Suprapubic skin (tissue), 4 donors: ENCODE results near the gene RBPJL. TPM values are rescaled to one million over a fixed set of nuclear protein-coding genes. Genes with fewer than 3 reads are reported as not detected.
A peak's percentile ranks its signal among the peaks of the same experiment; 100 is the strongest.

Experiments
- DNase-seq, 2 donors: peaks; one replicate each; pipeline ENCODE4 v3.0.0-alpha.2; 2019; ENCODE audit warnings: low spot score in 2 of 2
- H3K27ac ChIP-seq: fragments of 200-600 bp; sonication (generic); one replicate; pipeline ENCODE4 v1.5.1; 2019
- H3K27me3 ChIP-seq: fragments of 200-600 bp; sonication (generic); one replicate; pipeline ENCODE4 v1.5.1; 2019
- H3K36me3 ChIP-seq: fragments of 200-600 bp; sonication (generic); one replicate; pipeline ENCODE4 v1.5.1; 2019
- H3K4me1 ChIP-seq: fragments of 200-600 bp; sonication (generic); one replicate; pipeline ENCODE4 v1.5.1; 2019
- H3K4me3 ChIP-seq: fragments of 200-600 bp; sonication (generic); one replicate; pipeline ENCODE4 v1.5.1; 2019; ENCODE audit warnings: mild to moderate bottlenecking
- H3K9me3 ChIP-seq: fragments of 200-600 bp; sonication (generic); one replicate; pipeline ENCODE4 v1.5.1; 2019
- EP300 ChIP-seq: sonication (generic); formaldehyde crosslinking; IDR thresholded peaks from one replicate; pipeline ENCODE4 v1.6.1; 2017; ENCODE audit warnings: antibody characterized with exemption
- POLR2A ChIP-seq, 2 donors: fragments of 450-650 bp; IDR thresholded peaks; one replicate each; pipeline ENCODE4 v1.6.1; 2017; ENCODE audit warnings: antibody characterized with exemption in 2 of 2, mild to moderate bottlenecking in 2 of 2, moderate library complexity in 2 of 2
- POLR2AphosphoS5 ChIP-seq, 3 donors: sonication (generic); formaldehyde crosslinking; IDR thresholded peaks; one replicate each; pipeline ENCODE4 v1.6.1; 2017; ENCODE audit warnings: antibody characterized with exemption in 3 of 3
- WGBS: methylation state at CpG from one replicate; pipeline ENCODE4 v1.1.5; 2018; 5-methylcytosine and 5-hydroxymethylcytosine counted together
- total RNA-seq, 4 donors: library from RNA; depleted of rRNA; stranded (reverse); fragments of >200 nt; gene quantifications; one replicate each; pipeline ENCODE4 v1.1.0, GENCODE V29; 2016
- TF ChIP-seq, protein P1 (sequence below), 2 donors: fragments of 200-600 bp in 1 of 2; fragments of 450-650 bp in 1 of 2; sonication (generic) in 1 of 2; IDR thresholded peaks; one replicate each; pipeline ENCODE4 v1.5.1; 2016 to 2019; ENCODE audit warnings: antibody characterized with exemption in 2 of 2, mild to moderate bottlenecking in 1 of 2, moderate library complexity in 1 of 2

RBPJL gene
- total RNA-seq, 4 donors from 2014 or later, result not detected

DNA sequence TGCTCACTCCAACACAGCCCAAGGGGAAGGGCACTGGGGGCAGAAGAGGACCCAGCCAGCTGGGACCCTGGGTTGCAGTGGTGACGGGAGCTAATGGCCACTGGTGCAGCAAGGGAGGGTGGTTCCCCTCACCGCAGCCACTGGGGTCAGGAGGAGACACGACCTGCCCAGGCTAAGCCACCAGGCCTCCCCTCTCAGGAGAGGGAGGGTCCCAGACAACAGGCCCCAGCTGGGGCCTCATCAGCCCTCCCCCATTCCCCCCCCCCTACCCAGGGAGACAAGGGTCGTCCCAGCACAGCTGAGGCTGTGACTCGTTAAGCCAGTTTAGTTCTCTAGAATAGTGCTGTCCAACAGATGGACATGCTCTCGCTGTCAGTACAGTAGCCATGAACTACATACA lies 18.7 kb downstream of the RBPJL start:
- Histone ChIP-seq H3K27ac (no peak overlapping the region), H3K9me3 (no peaks in the 10 kb centered on the region), H3K36me3 (peaks cover 54% of the 10 kb centered on the region), H3K4me3 (no peak overlapping the region), H3K27me3 (no peaks in the 10 kb centered on the region), H3K4me1 (no peaks in the 10 kb centered on the region)
- no peak for DNase-seq
- TF ChIP-seq POLR2A (IDR thresholded peaks at IDR 0.05), result no peak
- TF ChIP-seq, protein P1, sequence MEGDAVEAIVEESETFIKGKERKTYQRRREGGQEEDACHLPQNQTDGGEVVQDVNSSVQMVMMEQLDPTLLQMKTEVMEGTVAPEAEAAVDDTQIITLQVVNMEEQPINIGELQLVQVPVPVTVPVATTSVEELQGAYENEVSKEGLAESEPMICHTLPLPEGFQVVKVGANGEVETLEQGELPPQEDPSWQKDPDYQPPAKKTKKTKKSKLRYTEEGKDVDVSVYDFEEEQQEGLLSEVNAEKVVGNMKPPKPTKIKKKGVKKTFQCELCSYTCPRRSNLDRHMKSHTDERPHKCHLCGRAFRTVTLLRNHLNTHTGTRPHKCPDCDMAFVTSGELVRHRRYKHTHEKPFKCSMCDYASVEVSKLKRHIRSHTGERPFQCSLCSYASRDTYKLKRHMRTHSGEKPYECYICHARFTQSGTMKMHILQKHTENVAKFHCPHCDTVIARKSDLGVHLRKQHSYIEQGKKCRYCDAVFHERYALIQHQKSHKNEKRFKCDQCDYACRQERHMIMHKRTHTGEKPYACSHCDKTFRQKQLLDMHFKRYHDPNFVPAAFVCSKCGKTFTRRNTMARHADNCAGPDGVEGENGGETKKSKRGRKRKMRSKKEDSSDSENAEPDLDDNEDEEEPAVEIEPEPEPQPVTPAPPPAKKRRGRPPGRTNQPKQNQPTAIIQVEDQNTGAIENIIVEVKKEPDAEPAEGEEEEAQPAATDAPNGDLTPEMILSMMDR (IDR thresholded peaks at IDR 0.05), result no peak
- TF ChIP-seq POLR2AphosphoS5 (IDR thresholded peaks at IDR 0.05), result no peak
- TF ChIP-seq EP300, result no peak
- 62% methylated on average over 6 of the region's 6 CpGs for WGBS

DNA sequence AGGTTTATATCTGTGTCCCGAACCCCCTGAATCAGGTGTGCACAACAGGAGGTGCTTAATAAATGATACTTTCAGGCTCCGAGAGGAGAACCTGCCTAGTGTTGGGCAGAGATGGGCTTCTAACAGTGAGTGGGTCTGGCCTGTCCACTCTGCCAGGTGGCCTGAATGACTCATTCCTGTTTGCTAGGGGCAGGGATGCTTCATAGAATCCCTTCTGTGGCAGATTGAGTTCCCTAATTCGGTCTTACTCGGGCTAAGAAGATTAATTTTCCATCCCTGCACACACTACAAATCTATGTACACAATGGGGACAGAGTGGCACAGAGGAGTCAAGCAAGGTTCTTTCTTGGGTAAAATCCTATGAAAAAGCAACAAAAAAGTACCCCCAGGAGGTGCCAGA lies 21.8 kb downstream of the RBPJL start:
- no peaks in the 10 kb centered on the region for H3K9me3 ChIP-seq
- WGBS, result 93% methylated on average over 4 of the region's 4 CpGs
- H3K27me3 ChIP-seq, result no peaks in the 10 kb centered on the region
- DNase-seq, result no peak
- no peak overlapping the region for H3K4me3 ChIP-seq
- TF ChIP-seq POLR2AphosphoS5 (IDR thresholded peaks at IDR 0.05), result no peak
- no peak for TF ChIP-seq EP300
- no peak for TF ChIP-seq POLR2A (IDR thresholded peaks at IDR 0.05)
- TF ChIP-seq, protein P1 (IDR thresholded peaks at IDR 0.05), result no peak
- H3K27ac ChIP-seq, result no peak overlapping the region
- H3K4me1 ChIP-seq, result no peaks in the 10 kb centered on the region
- peaks cover 82% of the 10 kb centered on the region for H3K36me3 ChIP-seq

DNA sequence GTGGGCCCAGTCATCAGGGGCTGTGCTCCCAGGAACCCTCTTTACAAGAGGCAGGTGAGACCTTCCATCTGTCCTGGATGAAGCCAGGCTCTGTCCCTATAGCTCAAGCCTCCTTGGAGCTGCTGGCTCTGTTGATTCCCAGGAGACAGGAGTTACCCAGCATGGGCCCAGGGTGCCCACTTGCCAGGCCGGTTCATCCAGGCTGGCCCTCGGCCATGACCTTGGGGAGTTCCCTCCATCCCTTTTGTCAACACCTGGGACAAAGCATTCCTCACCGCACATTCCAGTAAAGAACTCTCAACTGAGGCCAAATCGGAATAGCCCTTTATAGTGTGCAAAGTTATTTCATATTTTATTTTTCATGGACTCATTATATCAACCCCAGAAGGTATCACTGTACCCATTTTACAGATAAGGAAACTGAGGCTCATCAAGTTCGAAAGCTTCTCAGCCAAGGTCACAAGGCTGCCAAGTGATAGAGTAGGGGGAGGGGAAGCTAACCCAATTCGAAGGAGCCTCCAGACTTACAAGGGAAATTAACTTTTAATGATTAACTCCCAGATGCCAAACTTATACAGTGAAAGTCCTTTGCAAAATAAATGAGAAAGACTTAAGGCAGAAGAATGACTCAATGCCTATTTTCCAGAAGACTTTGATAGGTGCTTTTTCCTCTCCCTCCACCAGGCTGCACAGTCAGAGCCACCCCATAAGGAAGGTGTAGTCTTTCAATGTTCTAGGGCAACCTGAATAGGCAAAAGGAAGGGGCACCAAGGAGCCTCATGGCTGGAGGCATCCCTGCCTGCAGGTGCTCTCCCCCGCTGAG lies 23.1 kb downstream of the RBPJL start:
- Histone ChIP-seq H3K4me1 (no peaks in the 10 kb centered on the region), H3K4me3 (no peak overlapping the region), H3K27me3 (no peaks in the 10 kb centered on the region), H3K36me3 (peaks cover 84% of the 10 kb centered on the region), H3K9me3 (no peaks in the 10 kb centered on the region), H3K27ac (no peak overlapping the region)
- WGBS, result 69% methylated on average over 6 of the region's 7 CpGs
- no peak for DNase-seq
- TF ChIP-seq POLR2A (IDR thresholded peaks at IDR 0.05) (no peak), POLR2AphosphoS5 (IDR thresholded peaks at IDR 0.05) (no peak), EP300 (no peak)
- TF ChIP-seq, protein P1 (IDR thresholded peaks at IDR 0.05), result no peak

DNA sequence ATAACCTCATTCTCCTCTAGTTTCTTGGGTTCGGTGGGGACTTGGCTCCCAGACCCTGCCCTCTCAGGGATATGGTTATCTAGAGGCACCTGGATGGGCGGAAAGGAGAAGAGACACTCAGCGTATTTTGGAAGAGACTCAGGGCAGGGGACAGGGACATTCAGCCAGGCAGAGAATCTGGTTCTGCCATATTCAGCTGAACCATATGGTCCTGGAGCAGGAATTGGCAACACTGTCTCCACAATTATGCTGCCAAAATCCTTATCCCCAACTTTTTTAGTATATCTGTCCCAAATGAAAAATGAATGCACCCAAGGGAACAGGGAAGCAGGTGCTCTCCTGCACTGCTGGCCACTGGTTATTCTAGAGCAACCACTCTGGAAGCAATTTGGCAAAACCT lies 23.8 kb downstream of the RBPJL start:
- DNase-seq, result no peak
- H3K27me3 ChIP-seq, result no peaks in the 10 kb centered on the region
- H3K9me3 ChIP-seq, result no peaks in the 10 kb centered on the region
- WGBS, result 100% methylated on average over 3 of the region's 3 CpGs
- no peak overlapping the region for H3K4me3 ChIP-seq
- H3K36me3 ChIP-seq, result peaks cover 83% of the 10 kb centered on the region
- no peaks in the 10 kb centered on the region for H3K4me1 ChIP-seq
- TF ChIP-seq, protein P1 (IDR thresholded peaks at IDR 0.05), result no peak
- TF ChIP-seq POLR2AphosphoS5 (IDR thresholded peaks at IDR 0.05) (no peak), EP300 (no peak), POLR2A (IDR thresholded peaks at IDR 0.05) (no peak)
- H3K27ac ChIP-seq, result no peak overlapping the region

DNA sequence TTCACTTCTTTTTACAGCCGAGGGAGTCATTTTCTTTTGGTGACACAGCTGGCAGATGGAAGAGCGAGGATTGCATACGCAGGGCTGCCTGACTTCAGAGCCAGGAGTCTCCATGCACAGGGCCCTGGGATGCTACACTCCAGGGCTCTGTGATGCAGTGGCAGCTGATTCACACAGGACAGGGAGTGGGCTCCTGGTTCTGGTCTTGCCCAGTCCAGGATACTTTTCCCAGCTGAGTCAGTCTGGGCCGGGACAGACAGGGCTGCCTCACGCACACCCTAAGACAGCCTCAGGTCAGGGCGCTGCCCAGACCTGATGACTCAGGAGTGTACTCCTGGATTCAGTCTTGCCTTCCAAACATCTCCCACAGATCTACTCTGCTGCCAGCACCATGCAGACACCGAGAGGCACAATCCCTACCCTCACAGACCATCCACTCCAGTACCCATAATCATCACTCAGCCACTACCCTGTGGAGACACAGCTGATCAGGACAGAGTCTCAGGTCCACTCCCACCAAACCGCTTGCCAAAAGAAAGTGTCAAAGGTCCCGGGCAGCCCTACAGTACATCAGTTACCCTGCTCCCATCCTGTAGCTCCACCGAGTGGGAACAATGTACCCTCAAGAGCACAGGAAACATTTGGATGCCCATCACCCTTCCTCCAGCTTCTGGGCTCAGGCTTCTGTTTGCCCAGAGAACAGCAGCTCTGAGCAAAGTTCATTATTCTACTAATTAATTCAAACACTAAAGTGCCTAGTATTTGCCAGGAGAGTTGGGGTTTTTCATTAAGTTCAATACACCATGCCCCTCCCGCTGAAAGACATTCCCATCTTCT lies 30.1 kb downstream of the RBPJL start:
- Histone ChIP-seq H3K36me3 (peaks cover 26% of the 10 kb centered on the region), H3K4me1 (peaks cover 60% of the 10 kb centered on the region), H3K27ac (peak overlapping the region; percentile 94), H3K4me3 (no peak overlapping the region), H3K9me3 (no peaks in the 10 kb centered on the region), H3K27me3 (no peaks in the 10 kb centered on the region)
- 51% methylated on average over 10 of the region's 11 CpGs for WGBS
- DNase-seq, result no peak
- TF ChIP-seq, protein P1 (IDR thresholded peaks at IDR 0.05), result no peak
- peak in 2 of 3 donors; percentile 52 to 57 for TF ChIP-seq POLR2AphosphoS5 (IDR thresholded peaks at IDR 0.05)
